WERI-Rb-1 (cell line): ENCODE measurements around the gene KLK6.

Source experiments
- DNase-seq: peaks from one replicate; pipeline ENCODE4 v3.0.0-alpha.2; 2020
- H3K27ac ChIP-seq: fragments of 250-450 bp; sonication (Bioruptor Pico); 2 replicates; pipeline ENCODE4 v1.5.1; 2020; ENCODE audit warnings: mild to moderate bottlenecking, moderate library complexity
- H3K27me3 ChIP-seq: fragments of 250-450 bp; sonication (Bioruptor Pico); 2 replicates; pipeline ENCODE4 v1.5.1; 2021; ENCODE audit warnings: mild to moderate bottlenecking, low read depth, moderate library complexity; ENCODE audit not compliant: insufficient read depth, severe bottlenecking
- H3K36me3 ChIP-seq: fragments of 250-450 bp; sonication (Bioruptor Pico); 2 replicates; pipeline ENCODE4 v1.5.1; 2020; ENCODE audit warnings: mild to moderate bottlenecking, moderate library complexity
- H3K4me3 ChIP-seq: 2 replicates; pipeline ENCODE4 v1.5.1; 2011; ENCODE audit warnings: low read depth, mild to moderate bottlenecking, control low read depth, low read length
- H3K9me3 ChIP-seq: fragments of 250-450 bp; sonication (Bioruptor Pico); 2 replicates; pipeline ENCODE4 v1.5.1; 2021; ENCODE audit warnings: mild to moderate bottlenecking, moderate library complexity; ENCODE audit not compliant: severe bottlenecking
- TF ChIP-seq, protein P1 (sequence below): IDR thresholded peaks from 2 replicates; pipeline ENCODE4 v1.5.1; 2011; ENCODE audit warnings: low read depth, mild to moderate bottlenecking, control low read depth, inconsistent platforms, low read length

KLK6 gene

DNA sequence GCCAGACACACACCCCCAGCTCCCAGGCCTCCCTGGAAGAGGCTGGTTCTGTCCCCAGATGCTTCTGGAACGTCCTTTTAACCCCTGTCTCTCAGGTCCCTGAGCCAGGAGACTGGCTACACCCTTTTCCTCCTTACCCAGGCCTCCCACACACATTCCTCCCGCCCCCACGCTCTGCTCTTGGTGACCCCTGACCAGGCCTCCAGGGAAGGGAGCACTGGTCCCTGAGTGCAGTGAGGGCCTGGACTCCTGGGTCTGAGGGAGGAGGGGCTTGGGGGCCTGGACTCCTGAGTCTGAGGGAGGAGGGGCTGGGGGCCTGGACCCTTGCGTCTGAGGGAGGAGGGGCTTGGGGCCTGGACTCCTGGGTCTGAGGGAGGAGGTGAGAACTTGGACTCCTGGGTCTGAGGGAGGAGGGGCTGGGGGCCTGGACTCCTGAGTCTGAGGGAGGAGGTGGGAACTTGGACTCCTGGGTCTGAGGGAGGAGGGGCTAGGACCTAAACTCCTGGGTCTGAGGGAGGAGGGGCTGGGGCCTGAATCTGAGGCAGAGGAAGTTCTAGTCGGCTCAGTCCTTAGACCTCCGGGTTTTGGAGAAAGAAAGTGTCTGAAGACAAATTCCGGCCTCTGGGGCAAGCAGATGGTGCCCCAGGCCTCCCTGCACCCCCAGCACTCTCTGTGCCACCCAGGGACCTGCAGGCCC, 527 bp downstream of the KLK6 start:
- TF ChIP-seq, protein P1, sequence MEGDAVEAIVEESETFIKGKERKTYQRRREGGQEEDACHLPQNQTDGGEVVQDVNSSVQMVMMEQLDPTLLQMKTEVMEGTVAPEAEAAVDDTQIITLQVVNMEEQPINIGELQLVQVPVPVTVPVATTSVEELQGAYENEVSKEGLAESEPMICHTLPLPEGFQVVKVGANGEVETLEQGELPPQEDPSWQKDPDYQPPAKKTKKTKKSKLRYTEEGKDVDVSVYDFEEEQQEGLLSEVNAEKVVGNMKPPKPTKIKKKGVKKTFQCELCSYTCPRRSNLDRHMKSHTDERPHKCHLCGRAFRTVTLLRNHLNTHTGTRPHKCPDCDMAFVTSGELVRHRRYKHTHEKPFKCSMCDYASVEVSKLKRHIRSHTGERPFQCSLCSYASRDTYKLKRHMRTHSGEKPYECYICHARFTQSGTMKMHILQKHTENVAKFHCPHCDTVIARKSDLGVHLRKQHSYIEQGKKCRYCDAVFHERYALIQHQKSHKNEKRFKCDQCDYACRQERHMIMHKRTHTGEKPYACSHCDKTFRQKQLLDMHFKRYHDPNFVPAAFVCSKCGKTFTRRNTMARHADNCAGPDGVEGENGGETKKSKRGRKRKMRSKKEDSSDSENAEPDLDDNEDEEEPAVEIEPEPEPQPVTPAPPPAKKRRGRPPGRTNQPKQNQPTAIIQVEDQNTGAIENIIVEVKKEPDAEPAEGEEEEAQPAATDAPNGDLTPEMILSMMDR: no peak
- no peak for DNase-seq
- Histone ChIP-seq H3K36me3 (no peaks in the 10 kb centered on the region), H3K27me3 (peaks cover 89% of the 10 kb centered on the region), H3K27ac (no peak overlapping the region), H3K9me3 (no peaks in the 10 kb centered on the region), H3K4me3 (no peak overlapping the region)

DNA sequence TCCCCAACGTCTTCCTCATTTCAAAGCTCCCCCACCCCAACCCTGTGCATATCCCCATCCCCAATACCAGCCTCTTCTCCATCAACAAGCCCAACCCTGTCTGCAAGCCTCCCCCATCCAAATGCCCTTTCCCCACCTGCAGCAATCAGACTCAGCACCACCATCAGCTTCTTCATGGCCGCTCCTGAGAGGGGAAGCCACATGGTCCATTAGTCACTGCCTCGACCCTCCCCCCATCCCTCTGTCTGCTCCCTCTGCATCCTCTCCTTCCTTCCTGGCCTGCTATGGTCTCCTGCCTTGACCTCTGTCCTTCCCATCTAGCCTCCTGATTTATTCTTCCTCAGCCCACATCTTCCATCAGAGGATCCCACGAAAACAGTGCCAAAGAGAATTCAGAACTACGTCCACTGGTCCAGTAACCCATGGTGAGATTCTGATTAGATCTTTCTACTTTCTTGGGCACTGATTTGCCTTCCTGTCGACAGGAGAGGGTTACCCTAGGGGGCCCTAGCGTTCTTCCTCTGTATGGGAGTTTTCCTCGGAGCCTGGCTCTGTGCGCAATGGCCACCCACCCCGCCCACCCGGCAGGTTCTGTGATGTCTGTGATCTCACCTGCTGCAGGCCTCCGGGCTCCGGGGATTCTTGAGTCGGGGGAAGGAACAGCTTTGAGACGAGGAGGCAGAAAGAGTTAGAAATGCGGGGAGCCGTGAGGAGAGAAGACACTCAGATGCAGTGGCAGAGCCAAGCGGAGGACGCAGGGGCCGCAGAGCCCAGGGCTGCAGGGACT, 1.3 kb downstream of the KLK6 start:
- no peak overlapping the region for H3K27ac ChIP-seq
- TF ChIP-seq, protein P1: no peak
- peaks cover 84% of the 10 kb centered on the region for H3K27me3 ChIP-seq
- DNase-seq: no peak
- no peak overlapping the region for H3K4me3 ChIP-seq
- no peaks in the 10 kb centered on the region for H3K36me3 ChIP-seq
- no peaks in the 10 kb centered on the region for H3K9me3 ChIP-seq

DNA sequence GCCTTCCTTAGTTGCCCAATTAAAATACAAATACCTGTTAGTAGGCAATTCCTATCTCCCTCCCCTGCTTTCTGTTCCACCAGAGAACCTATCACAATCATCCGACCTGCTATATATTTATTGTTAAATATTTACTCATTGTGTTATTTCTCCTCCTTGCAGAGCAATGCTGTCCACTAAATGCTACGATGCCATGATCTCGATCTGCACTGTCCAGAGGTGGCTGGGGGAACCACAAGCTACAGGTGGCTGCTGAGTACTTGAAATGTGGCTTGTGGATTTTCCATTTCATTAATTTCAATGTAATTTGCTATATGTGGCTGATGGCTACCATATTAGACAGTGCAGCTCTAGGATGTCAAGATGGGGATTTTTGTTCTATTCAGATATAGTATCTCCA, 5.1 kb downstream of the KLK6 start:
- H3K9me3 ChIP-seq: no peaks in the 10 kb centered on the region
- no peak overlapping the region for H3K27ac ChIP-seq
- no peak overlapping the region for H3K4me3 ChIP-seq
- no peak for DNase-seq
- H3K27me3 ChIP-seq: peaks cover 66% of the 10 kb centered on the region
- H3K36me3 ChIP-seq: no peaks in the 10 kb centered on the region
- TF ChIP-seq, protein P1: no peak

DNA sequence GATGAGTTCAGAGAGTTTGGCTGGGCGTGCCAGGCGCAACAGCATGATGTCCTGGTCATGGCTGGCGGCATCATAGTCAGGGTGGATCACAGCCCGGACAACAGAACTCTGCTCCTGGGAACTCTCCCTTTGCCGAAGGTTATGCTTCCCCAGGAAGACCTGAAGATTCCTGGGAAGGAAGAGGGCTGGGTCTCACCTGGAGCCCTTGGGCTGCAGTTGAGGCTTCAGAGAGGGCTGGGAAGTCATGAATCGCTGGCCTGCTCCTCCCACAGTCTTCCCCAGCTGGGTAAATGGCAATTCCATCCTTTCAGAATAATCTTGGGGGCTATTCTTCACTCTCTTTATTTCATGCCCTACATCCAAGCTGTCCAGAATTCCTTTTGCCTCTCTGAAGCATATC, 6.0 kb downstream of the KLK6 start:
- Histone ChIP-seq H3K27me3 (peaks cover 69% of the 10 kb centered on the region), H3K9me3 (no peaks in the 10 kb centered on the region), H3K36me3 (no peaks in the 10 kb centered on the region), H3K4me3 (no peak overlapping the region), H3K27ac (no peak overlapping the region)
- TF ChIP-seq, protein P1: no peak
- DNase-seq: no peak

DNA sequence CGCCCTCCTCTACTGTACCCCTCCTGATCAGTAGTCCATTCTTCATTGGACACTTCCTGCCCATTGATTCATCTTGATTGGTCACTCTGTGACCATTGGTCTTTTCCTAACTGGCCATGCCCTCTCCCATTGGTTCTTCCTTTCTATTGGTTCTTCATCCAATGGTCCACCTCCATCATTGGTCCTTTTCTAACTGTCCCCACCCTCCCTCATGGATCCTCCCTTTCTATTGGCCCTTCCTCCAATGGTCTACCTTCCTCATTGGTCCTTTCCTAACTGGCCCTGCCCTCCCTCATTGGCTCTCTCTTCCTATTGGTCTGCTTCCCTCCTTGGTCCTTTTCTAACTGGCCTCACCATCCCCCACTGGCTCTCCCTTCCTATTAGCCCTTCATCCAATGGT, 7.1 kb downstream of the KLK6 start:
- H3K9me3 ChIP-seq: no peaks in the 10 kb centered on the region
- TF ChIP-seq, protein P1: no peak
- H3K27me3 ChIP-seq: peaks cover 71% of the 10 kb centered on the region
- H3K4me3 ChIP-seq: no peak overlapping the region
- DNase-seq: no peak
- H3K27ac ChIP-seq: no peak overlapping the region
- no peaks in the 10 kb centered on the region for H3K36me3 ChIP-seq
